ENCODE data around the gene OR8B4. TPM values are rescaled to one million over a fixed set of nuclear protein-coding genes. Genes with fewer than 3 reads are reported as not detected.

Gene OR8B4
- total and polyA plus RNA-seq, 2 experiments from 2014 or later = not detected

GRCh38 chr11:124440608-124441007 is 15.9 kb upstream of the OR8B4 start (continued):
- TF ChIP-seq, protein P1, sequence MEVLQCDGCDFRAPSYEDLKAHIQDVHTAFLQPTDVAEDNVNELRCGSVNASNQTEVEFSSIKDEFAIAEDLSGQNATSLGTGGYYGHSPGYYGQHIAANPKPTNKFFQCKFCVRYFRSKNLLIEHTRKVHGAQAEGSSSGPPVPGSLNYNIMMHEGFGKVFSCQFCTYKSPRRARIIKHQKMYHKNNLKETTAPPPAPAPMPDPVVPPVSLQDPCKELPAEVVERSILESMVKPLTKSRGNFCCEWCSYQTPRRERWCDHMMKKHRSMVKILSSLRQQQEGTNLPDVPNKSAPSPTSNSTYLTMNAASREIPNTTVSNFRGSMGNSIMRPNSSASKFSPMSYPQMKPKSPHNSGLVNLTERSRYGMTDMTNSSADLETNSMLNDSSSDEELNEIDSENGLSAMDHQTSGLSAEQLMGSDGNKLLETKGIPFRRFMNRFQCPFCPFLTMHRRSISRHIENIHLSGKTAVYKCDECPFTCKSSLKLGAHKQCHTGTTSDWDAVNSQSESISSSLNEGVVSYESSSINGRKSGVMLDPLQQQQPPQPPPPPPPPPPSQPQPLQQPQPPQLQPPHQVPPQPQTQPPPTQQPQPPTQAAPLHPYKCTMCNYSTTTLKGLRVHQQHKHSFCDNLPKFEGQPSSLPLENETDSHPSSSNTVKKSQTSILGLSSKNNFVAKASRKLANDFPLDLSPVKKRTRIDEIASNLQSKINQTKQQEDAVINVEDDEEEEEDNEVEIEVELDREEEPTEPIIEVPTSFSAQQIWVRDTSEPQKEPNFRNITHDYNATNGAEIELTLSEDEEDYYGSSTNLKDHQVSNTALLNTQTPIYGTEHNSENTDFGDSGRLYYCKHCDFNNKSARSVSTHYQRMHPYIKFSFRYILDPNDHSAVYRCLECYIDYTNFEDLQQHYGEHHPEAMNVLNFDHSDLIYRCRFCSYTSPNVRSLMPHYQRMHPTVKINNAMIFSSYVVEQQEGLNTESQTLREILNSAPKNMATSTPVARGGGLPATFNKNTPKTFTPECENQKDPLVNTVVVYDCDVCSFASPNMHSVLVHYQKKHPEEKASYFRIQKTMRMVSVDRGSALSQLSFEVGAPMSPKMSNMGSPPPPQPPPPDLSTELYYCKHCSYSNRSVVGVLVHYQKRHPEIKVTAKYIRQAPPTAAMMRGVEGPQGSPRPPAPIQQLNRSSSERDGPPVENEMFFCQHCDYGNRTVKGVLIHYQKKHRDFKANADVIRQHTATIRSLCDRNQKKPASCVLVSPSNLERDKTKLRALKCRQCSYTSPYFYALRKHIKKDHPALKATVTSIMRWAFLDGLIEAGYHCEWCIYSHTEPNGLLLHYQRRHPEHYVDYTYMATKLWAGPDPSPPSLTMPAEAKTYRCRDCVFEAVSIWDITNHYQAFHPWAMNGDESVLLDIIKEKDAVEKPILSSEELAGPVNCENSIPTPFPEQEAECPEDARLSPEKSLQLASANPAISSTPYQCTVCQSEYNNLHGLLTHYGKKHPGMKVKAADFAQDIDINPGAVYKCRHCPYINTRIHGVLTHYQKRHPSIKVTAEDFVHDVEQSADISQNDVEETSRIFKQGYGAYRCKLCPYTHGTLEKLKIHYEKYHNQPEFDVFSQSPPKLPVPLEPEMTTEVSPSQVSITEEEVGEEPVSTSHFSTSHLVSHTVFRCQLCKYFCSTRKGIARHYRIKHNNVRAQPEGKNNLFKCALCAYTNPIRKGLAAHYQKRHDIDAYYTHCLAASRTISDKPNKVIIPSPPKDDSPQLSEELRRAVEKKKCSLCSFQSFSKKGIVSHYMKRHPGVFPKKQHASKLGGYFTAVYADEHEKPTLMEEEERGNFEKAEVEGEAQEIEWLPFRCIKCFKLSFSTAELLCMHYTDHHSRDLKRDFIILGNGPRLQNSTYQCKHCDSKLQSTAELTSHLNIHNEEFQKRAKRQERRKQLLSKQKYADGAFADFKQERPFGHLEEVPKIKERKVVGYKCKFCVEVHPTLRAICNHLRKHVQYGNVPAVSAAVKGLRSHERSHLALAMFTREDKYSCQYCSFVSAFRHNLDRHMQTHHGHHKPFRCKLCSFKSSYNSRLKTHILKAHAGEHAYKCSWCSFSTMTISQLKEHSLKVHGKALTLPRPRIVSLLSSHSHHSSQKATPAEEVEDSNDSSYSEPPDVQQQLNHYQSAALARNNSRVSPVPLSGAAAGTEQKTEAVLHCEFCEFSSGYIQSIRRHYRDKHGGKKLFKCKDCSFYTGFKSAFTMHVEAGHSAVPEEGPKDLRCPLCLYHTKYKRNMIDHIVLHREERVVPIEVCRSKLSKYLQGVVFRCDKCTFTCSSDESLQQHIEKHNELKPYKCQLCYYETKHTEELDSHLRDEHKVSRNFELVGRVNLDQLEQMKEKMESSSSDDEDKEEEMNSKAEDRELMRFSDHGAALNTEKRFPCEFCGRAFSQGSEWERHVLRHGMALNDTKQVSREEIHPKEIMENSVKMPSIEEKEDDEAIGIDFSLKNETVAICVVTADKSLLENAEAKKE (CRISPR knock-in tag; IDR thresholded peaks at IDR 0.05) = no peak
- TF ChIP-seq, protein P2, sequence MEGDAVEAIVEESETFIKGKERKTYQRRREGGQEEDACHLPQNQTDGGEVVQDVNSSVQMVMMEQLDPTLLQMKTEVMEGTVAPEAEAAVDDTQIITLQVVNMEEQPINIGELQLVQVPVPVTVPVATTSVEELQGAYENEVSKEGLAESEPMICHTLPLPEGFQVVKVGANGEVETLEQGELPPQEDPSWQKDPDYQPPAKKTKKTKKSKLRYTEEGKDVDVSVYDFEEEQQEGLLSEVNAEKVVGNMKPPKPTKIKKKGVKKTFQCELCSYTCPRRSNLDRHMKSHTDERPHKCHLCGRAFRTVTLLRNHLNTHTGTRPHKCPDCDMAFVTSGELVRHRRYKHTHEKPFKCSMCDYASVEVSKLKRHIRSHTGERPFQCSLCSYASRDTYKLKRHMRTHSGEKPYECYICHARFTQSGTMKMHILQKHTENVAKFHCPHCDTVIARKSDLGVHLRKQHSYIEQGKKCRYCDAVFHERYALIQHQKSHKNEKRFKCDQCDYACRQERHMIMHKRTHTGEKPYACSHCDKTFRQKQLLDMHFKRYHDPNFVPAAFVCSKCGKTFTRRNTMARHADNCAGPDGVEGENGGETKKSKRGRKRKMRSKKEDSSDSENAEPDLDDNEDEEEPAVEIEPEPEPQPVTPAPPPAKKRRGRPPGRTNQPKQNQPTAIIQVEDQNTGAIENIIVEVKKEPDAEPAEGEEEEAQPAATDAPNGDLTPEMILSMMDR (conservative IDR thresholded peaks at IDR 0.05; ENCODE audit: low read depth in 2 of 2) = no peak
- TF ChIP-seq ZNF114 (CRISPR knock-in tag; IDR thresholded peaks at IDR 0.05) = no peak
- no peak for TF ChIP-seq POLR2AphosphoS5 (IDR thresholded peaks at IDR 0.05; ENCODE audit: low read depth)
- TF ChIP-seq REST (IDR thresholded peaks at IDR 0.05; ENCODE audit: unreplicated experiment) = no peak
